Endothelial cell of umbilical vein (primary cell): ENCODE results near the gene RASAL2. TPM values are rescaled to one million over a fixed set of nuclear protein-coding genes. Genes with fewer than 3 reads are reported as not detected.

Experiments used
- BruUV-seq: library from RNA; stranded (reverse); fragments of 400-500 nt; replicated peaks from 2 replicates; lab custom pipeline; 2021; lab: Mats Ljungman, UMichigan
- CTCF ChIA-PET: fragments of 300-600, 350-600 bp; sonication (Branson Sonifier 250); formaldehyde crosslinking; loops from one replicate; lab custom pipeline; 2021; ENCODE audit warnings: antibody characterized with exemption, inconsistent platforms; lab: Charles Lee
- POLR2A ChIA-PET: fragments of 300-600, 350-600 bp; sonication (Branson Sonifier 250); formaldehyde crosslinking; loops from one replicate; lab custom pipeline; 2021; ENCODE audit warnings: antibody characterized with exemption, inconsistent platforms; lab: Charles Lee
- DNase-seq: peaks from one replicate; pipeline ENCODE4 v3.0.0-alpha.2; 2011; ENCODE audit warnings: low read depth, low spot score
- FAIRE-seq: peaks from 2 replicates; lab custom pipeline; 2011; peaks lifted over from hg19 to GRCh38; lab: Jason Lieb, UNC
- H2AFZ ChIP-seq: 2 replicates; pipeline ENCODE4 v1.6.0; 2012; ENCODE audit warnings: low read depth, low read length, control low read depth, inconsistent platforms
- H3K27ac ChIP-seq: 2 replicates; pipeline ENCODE4 v1.5.1; 2011; ENCODE audit warnings: low read depth, mild to moderate bottlenecking, control low read depth, low read length, moderate library complexity; ENCODE audit not compliant: insufficient read depth
- H3K27me3 ChIP-seq, 2 experiments: 2 replicates each; pipeline versions ENCODE4 v1.6.0 to v1.6.1; 2011; ENCODE audit warnings: low read length in 2 of 2, mixed read lengths in 1 of 2; ENCODE audit not compliant: control insufficient read depth in 2 of 2, insufficient read depth in 2 of 2
- H3K36me3 ChIP-seq, 2 experiments: 2 replicates in 1 of 2; 3 replicates in 1 of 2; pipeline ENCODE4 v1.5.1; 2011; ENCODE audit warnings: low read length in 2 of 2, mild to moderate bottlenecking in 1 of 2, moderate library complexity in 1 of 2; ENCODE audit not compliant: control insufficient read depth in 2 of 2, insufficient read depth in 2 of 2; ENCODE audit errors: extremely low read depth in 1 of 2
- H3K4me1 ChIP-seq: 3 replicates; pipeline ENCODE4 v1.5.1; 2011; ENCODE audit warnings: mild to moderate bottlenecking, low read length; ENCODE audit not compliant: control insufficient read depth, insufficient read depth; ENCODE audit errors: extremely low read depth
- H3K4me2 ChIP-seq: 2 replicates; pipeline ENCODE4 v1.6.1; 2011; ENCODE audit warnings: low read length, control low read depth, mixed read lengths; ENCODE audit not compliant: insufficient read depth
- H3K4me3 ChIP-seq, 3 experiments: fragments of 200-600 bp in 1 of 3; sonication (generic), shearing (Covaris generic) in 1 of 3; replicated peaks in 1 of 3; 2 replicates each; pipeline ENCODE4 v1.5.1; 2011 to 2016; ENCODE audit warnings: control low read depth in 3 of 3, low read length in 3 of 3, mild to moderate bottlenecking in 2 of 3, inconsistent platforms in 1 of 3, low read depth in 1 of 3, moderate library complexity in 1 of 3; ENCODE audit not compliant: insufficient read depth in 1 of 3
- H3K79me2 ChIP-seq: 2 replicates; pipeline ENCODE4 v1.6.0; 2012; ENCODE audit warnings: low read length, inconsistent platforms; ENCODE audit not compliant: control insufficient read depth, insufficient read depth
- H3K9ac ChIP-seq: replicated peaks from 2 replicates; pipeline ENCODE3; 2011; ENCODE audit warnings: low read length, control low read depth; ENCODE audit not compliant: insufficient read depth; ENCODE audit errors: extremely low read depth
- H3K9me1 ChIP-seq: replicated peaks from 3 replicates; pipeline ENCODE4 v1.6.0; 2011; ENCODE audit warnings: mild to moderate bottlenecking, low read length; ENCODE audit not compliant: control insufficient read depth, insufficient read depth; ENCODE audit errors: extremely low read depth
- H3K9me3 ChIP-seq: replicated peaks from 2 replicates; pipeline ENCODE4 v1.5.1; 2012; ENCODE audit warnings: low read length, inconsistent platforms; ENCODE audit not compliant: control insufficient read depth, insufficient read depth
- H4K20me1 ChIP-seq: replicated peaks from 2 replicates; pipeline ENCODE3; 2011; ENCODE audit warnings: mild to moderate bottlenecking, low read length; ENCODE audit not compliant: control insufficient read depth, insufficient read depth; ENCODE audit errors: extremely low read depth
- EZH2 ChIP-seq: IDR thresholded peaks from 2 replicates; pipeline ENCODE4 v1.6.1; 2012; ENCODE audit warnings: borderline replicate concordance, low read depth, mild to moderate bottlenecking, moderate library complexity, low read length, inconsistent platforms; ENCODE audit not compliant: severe bottlenecking
- FOS ChIP-seq: IDR thresholded peaks from 2 replicates; pipeline ENCODE4 v1.6.1; 2011; ENCODE audit warnings: mild to moderate bottlenecking, low read length, moderate library complexity, borderline replicate concordance; ENCODE audit not compliant: insufficient read depth
- GATA2 ChIP-seq: IDR thresholded peaks from 2 replicates; pipeline ENCODE4 v1.7.0; 2011; ENCODE audit warnings: low read depth, mild to moderate bottlenecking, moderate library complexity, mixed read lengths, low read length; ENCODE audit not compliant: insufficient read length, insufficient read depth
- JUN ChIP-seq: IDR thresholded peaks from 2 replicates; pipeline ENCODE4 v1.6.1; 2011; ENCODE audit warnings: borderline replicate concordance, low read depth; ENCODE audit not compliant: insufficient read length, insufficient read depth
- MYC ChIP-seq: IDR thresholded peaks from one replicate; pipeline ENCODE4 v1.6.1; 2011; ENCODE audit warnings: mild to moderate bottlenecking, low read depth, low read length
- POLR2A ChIP-seq: IDR thresholded peaks from 2 replicates; pipeline ENCODE4 v1.6.1; 2012; ENCODE audit warnings: low read depth, mild to moderate bottlenecking, control low read depth, low read length
- POLR2AphosphoS5 ChIP-seq: IDR thresholded peaks from 2 replicates; pipeline ENCODE4 v1.6.1; 2012; ENCODE audit warnings: low read depth, mild to moderate bottlenecking, control low read depth, low read length, moderate library complexity; ENCODE audit not compliant: insufficient read depth
- dilution Hi-C: fragments of 300-500 bp; cut with MboI; formaldehyde crosslinking; loops from one replicate; pipeline ENCODE4 v1.15.0; 2019; ENCODE audit warnings: low sequenced_read_pairs; ENCODE audit not compliant: extremely low pct_ligation_motif_present
- intact Hi-C: fragments of 100-400 bp; cut with micrococcal nuclease; formaldehyde crosslinking; loops from one replicate; pipeline ENCODE4 v1.10.0; 2022
- polyA plus RNA-seq, 4 experiments: library from polyadenylated mRNA; depleted of rRNA in 3 of 4; stranded (reverse) in 3 of 4; unstranded in 1 of 4; fragments of >200 nt; gene quantifications; 2 replicates each; pipeline versions ENCODE4 v1.2.1 to v1.2.3, GENCODE V29; 2011 to 2012; ENCODE audit warnings: missing spikeins in 1 of 4
- total RNA-seq: library from RNA; stranded (reverse); gene quantifications from 2 replicates; pipeline ENCODE4 v1.2.3, GENCODE V29; 2021
- TF ChIP-seq, protein P1 (sequence below): IDR thresholded peaks from 2 replicates; pipeline ENCODE4 v1.6.1; 2011; ENCODE audit not compliant: insufficient read depth, insufficient read length

Gene RASAL2
- total and polyA plus RNA-seq, 2 donors (not counting 3 experiments of a cell fraction or from before 2014, with no cell fraction given): 12.5 to 15.5 TPM

DNA sequence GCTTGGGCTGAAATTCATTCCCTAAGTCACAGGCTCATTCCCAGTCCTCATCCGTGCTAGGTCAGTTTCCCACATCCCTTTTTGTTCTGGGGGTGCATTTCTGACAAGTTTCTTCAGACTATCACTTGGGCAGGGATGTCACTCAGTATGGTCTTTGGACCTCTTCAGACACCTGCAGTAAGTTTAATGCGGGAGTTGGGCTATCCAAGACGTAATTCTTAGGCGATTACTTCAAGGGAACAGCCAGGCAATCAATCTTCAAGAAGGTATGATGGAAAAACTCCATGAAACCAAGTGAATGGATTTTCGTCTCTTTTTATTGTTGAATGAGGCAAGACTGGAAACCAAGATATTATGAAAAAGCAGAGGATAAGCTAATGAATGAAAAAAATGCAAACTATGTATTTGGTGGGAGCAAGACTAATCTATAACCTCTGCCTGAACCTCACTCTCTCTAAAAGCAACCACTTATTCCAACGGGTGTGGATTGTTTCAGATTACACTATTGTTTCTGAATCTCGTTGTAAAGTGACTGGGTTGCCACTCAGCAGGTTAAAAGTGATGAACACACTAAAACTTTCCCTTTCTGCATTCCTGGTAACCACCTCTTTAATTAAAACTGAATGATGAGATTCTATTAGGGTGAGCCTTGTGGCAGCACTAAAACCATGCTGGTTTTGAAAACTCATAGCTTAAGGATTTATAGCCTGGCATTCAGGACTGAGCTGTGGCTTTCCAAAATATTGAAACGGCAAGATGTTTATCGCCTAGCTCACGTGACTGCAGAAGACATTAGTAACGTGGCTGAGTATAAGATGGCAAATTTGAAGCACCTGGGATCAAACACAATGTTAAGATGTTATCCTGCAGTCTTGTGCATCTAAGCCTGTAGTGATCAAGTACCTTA is 1.1 kb downstream of the RASAL2 start:
- peaks cover 39% of the 10 kb centered on the region for H3K79me2 ChIP-seq
- H3K27ac ChIP-seq: peak overlapping the region; percentile 68
- H3K9me3 ChIP-seq: no peaks in the 10 kb centered on the region
- ChIA-PET CTCF (interaction anchor here (0.8 to 4.2 kb wide), 15 partner anchors 11 to 205 kb away, joined by 3 to 58 read pairs (median 7); no protein-coding TSS in a partner anchor), POLR2A (interaction anchor here (1.4 to 1.5 kb wide), 2 partner anchors 63 to 160 kb away, joined by 5 to 6 read pairs; no protein-coding TSS in a partner anchor)
- no peaks in the 10 kb centered on the region for H3K27me3 ChIP-seq
- no peaks in the 10 kb centered on the region for H3K9me1 ChIP-seq
- BruUV-seq: TSS peak; percentile 23
- FAIRE-seq (no peak), DNase-seq (peak; percentile 51)
- TF ChIP-seq JUN (no peak), EZH2 (no peak), POLR2A (no peak), POLR2AphosphoS5 (no peak), GATA2 (peak; percentile 74), FOS (no peak), MYC (no peak)
- TF ChIP-seq, protein P1, sequence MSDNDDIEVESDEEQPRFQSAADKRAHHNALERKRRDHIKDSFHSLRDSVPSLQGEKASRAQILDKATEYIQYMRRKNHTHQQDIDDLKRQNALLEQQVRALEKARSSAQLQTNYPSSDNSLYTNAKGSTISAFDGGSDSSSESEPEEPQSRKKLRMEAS: peak; percentile 23
- peaks cover 25% of the 10 kb centered on the region for H3K4me1 ChIP-seq
- intact Hi-C loops: loop anchor here (1.0 to 5.0 kb wide), 4 partner anchors 32 to 187 kb away; no protein-coding TSS in a partner anchor
- H3K4me3 ChIP-seq: peak overlapping the region; percentile 48 to 93 (median 88)
- peak overlapping the region; percentile 77 for H2AFZ ChIP-seq
- H3K4me2 ChIP-seq: peak overlapping the region; percentile 99
- dilution Hi-C loops: no loop called here
- peak overlapping the region; percentile 71 for H3K9ac ChIP-seq
- H3K36me3 ChIP-seq: no peaks in the 10 kb centered on the region
- peaks cover 2% of the 10 kb centered on the region for H4K20me1 ChIP-seq
